AG04450 (cell line): Measurements from ENCODE around the gene NTN4. TPM values are rescaled to one million over a fixed set of nuclear protein-coding genes. Genes with fewer than 3 reads are reported as not detected.

Experiments
- CTCF ChIA-PET: fragments of 300-600, 350-600 bp; formaldehyde crosslinking; extraction: SDS; loops from one replicate; lab custom pipeline; 2022; ENCODE audit warnings: antibody characterized with exemption, inconsistent platforms; lab: Charles Lee
- POLR2A ChIA-PET: fragments of 350-600 bp; formaldehyde crosslinking; extraction: SDS; loops from one replicate; lab custom pipeline; 2021; ENCODE audit warnings: antibody characterized with exemption, inconsistent platforms; lab: Yijun Ruan, JAX
- DNase-seq: peaks from one replicate; pipeline ENCODE4 v3.0.0-alpha.2; 2011; ENCODE audit warnings: low read depth, low spot score
- H3K27ac ChIP-seq: one replicate; pipeline ENCODE4 v1.5.1; 2012; ENCODE audit warnings: low read depth, low read length, control low read depth
- H3K27me3 ChIP-seq: one replicate; pipeline ENCODE4 v1.6.0; 2012; ENCODE audit warnings: low read length; ENCODE audit not compliant: control insufficient read depth, insufficient read depth
- H3K4me3 ChIP-seq: 2 replicates; pipeline ENCODE4 v1.5.1; 2011; ENCODE audit warnings: mild to moderate bottlenecking, low read depth, low read length, control low read depth
- H3K9me3 ChIP-seq: 2 replicates; pipeline ENCODE4 v1.5.1; 2012; ENCODE audit warnings: low read length; ENCODE audit not compliant: control insufficient read depth, insufficient read depth
- CTCF ChIP-seq: IDR thresholded peaks from 2 replicates; pipeline ENCODE4 v1.5.1; 2011; ENCODE audit warnings: low read depth, low read length, control low read depth, inconsistent platforms
- polyA plus RNA-seq: library from polyadenylated mRNA; depleted of rRNA; stranded (reverse); fragments of >200 nt; gene quantifications from 2 replicates; pipeline ENCODE4 v1.2.3, GENCODE V29; 2011

The NTN4 gene
- polyA plus RNA-seq, 1 experiment: 132 TPM

- ChIA-PET POLR2A (interaction anchor here (0.6 to 0.7 kb wide), 2 partner anchors 9 to 13 kb away, joined by 3 to 7 read pairs; no protein-coding TSS in a partner anchor), CTCF (interaction anchor here (0.6 to 2.4 kb wide), 4 partner anchors 9 to 58 kb away, joined by 3 to 8 read pairs (median 4); no protein-coding TSS in a partner anchor)
- Histone ChIP-seq H3K27ac (peak overlapping the region; percentile 23), H3K4me3 (no peak overlapping the region), H3K27me3 (no peaks in the 10 kb centered on the region), H3K9me3 (no peaks in the 10 kb centered on the region)
- TF ChIP-seq CTCF: no peak
- DNase-seq: no peak
Observed at GRCh38 chr12:95633049-95633731, 157.4 kb downstream of the NTN4 start.

GRCh38 chr12:95630496-95630895, 160.1 kb downstream of the NTN4 start:
- TF ChIP-seq CTCF: no peak
- POLR2A ChIA-PET: no interaction called here
- no peaks in the 10 kb centered on the region for H3K27me3 ChIP-seq
- no peak overlapping the region for H3K27ac ChIP-seq
- no peak for DNase-seq
- CTCF ChIA-PET: no interaction called here
- peaks cover 3% of the 10 kb centered on the region; the same call in 1 of the 2 replicates for H3K9me3 ChIP-seq
- no peak overlapping the region for H3K4me3 ChIP-seq

- TF ChIP-seq CTCF: no peak
- no peak for DNase-seq
- H3K4me3 ChIP-seq: no peak overlapping the region
- ChIA-PET CTCF (interaction anchor here (0.6 to 0.9 kb wide), 2 partner anchors 39 to 55 kb away, joined by 3 read pairs; no protein-coding TSS in a partner anchor), POLR2A (no interaction called here)
- H3K27me3 ChIP-seq: no peaks in the 10 kb centered on the region
- peaks cover 3% of the 10 kb centered on the region; the same call in 1 of the 2 replicates for H3K9me3 ChIP-seq
- H3K27ac ChIP-seq: no peak overlapping the region
Observed at GRCh38 chr12:95629392-95629791, 161.2 kb downstream of the NTN4 start.

GRCh38 chr12:95626854-95627253, 163.7 kb downstream of the NTN4 start:
- POLR2A ChIA-PET: no interaction called here
- H3K9me3 ChIP-seq: peaks cover 3% of the 10 kb centered on the region; the same call in 1 of the 2 replicates
- no peak for DNase-seq
- TF ChIP-seq CTCF: no peak
- CTCF ChIA-PET: no interaction called here
- H3K27me3 ChIP-seq: no peaks in the 10 kb centered on the region
- no peak overlapping the region for H3K4me3 ChIP-seq
- no peak overlapping the region for H3K27ac ChIP-seq

GRCh38 chr12:95625012-95625411, 165.6 kb downstream of the NTN4 start:
- Histone ChIP-seq H3K4me3 (no peak overlapping the region), H3K27me3 (no peaks in the 10 kb centered on the region), H3K9me3 (peaks cover 3% of the 10 kb centered on the region; the same call in 1 of the 2 replicates), H3K27ac (no peak overlapping the region)
- TF ChIP-seq CTCF: no peak
- DNase-seq: no peak
- CTCF ChIA-PET: interaction anchor here (1.1 kb wide), 1 partner anchor 39 kb away, joined by 3 read pairs; no protein-coding TSS in a partner anchor
- POLR2A ChIA-PET: no interaction called here
